IMR-90 (cell line): ENCODE results near the gene NR1H4. TPM values are rescaled to one million over a fixed set of nuclear protein-coding genes. Genes with fewer than 3 reads are reported as not detected.

Experiments used
- ATAC-seq: fragments of 200-7000 bp; cut with Tn5 transposase; 2 replicates; pipeline ENCODE4 v1.9.1; 2020; ENCODE audit warnings: low read depth, mild to moderate bottlenecking, moderate library complexity
- BruUV-seq: library from RNA; stranded (reverse); fragments of 400-500 nt; replicated peaks from 2 replicates; lab custom pipeline; 2021; lab: Mats Ljungman, UMichigan
- CTCF ChIA-PET: fragments of 300-600 bp; formaldehyde crosslinking; extraction: SDS; loops from one replicate; lab custom pipeline; 2021; ENCODE audit warnings: antibody characterized with exemption; lab: Yijun Ruan, JAX
- POLR2A ChIA-PET: fragments of 300-600 bp; sonication (Branson Sonifier 250); formaldehyde crosslinking; loops from one replicate; lab custom pipeline; 2022; ENCODE audit warnings: antibody characterized with exemption; ENCODE audit not compliant: unreplicated experiment; lab: Charles Lee
- DNase-seq: peaks from one replicate; pipeline ENCODE4 v3.0.0; 2013
- H2AFZ ChIP-seq: replicated peaks from 2 replicates; pipeline ENCODE3; 2013; ENCODE audit warnings: low read length, mild to moderate bottlenecking; ENCODE audit not compliant: poor library complexity
- H2AK5ac ChIP-seq: 2 replicates; pipeline ENCODE4 v1.6.1; 2013; ENCODE audit warnings: low read depth, low read length, inconsistent platforms
- H2AK9ac ChIP-seq: replicated peaks from 2 replicates; pipeline ENCODE3; 2013; ENCODE audit warnings: mild to moderate bottlenecking, low read depth, low read length, moderate library complexity; ENCODE audit not compliant: poor library complexity
- H2BK120ac ChIP-seq: 2 replicates; pipeline ENCODE4 v1.6.1; 2013; ENCODE audit warnings: low read depth, low read length, inconsistent platforms
- H2BK15ac ChIP-seq: 3 replicates; pipeline ENCODE4 v1.6.1; 2013; ENCODE audit warnings: low read depth, low read length, inconsistent platforms
- H2BK20ac ChIP-seq: 2 replicates; pipeline ENCODE4 v1.6.1; 2013; ENCODE audit warnings: low read depth, mild to moderate bottlenecking, inconsistent platforms, low read length, moderate library complexity
- H2BK5ac ChIP-seq: 2 replicates; pipeline ENCODE4 v1.6.1; 2013; ENCODE audit warnings: mild to moderate bottlenecking, low read depth, low read length, inconsistent platforms; ENCODE audit not compliant: poor library complexity, severe bottlenecking
- H3K14ac ChIP-seq: replicated peaks from 2 replicates; pipeline ENCODE4 v1.6.1; 2013; ENCODE audit warnings: low read depth, low read length, inconsistent platforms
- H3K18ac ChIP-seq: 2 replicates; pipeline ENCODE4 v1.6.1; 2013; ENCODE audit warnings: low read depth, low read length, control low read depth
- H3K23ac ChIP-seq: 2 replicates; pipeline ENCODE4 v1.6.1; 2013; ENCODE audit warnings: low read depth, low read length, inconsistent platforms
- H3K27ac ChIP-seq: 2 replicates; pipeline ENCODE4 v1.5.1; 2013; ENCODE audit warnings: mild to moderate bottlenecking, control low read depth, low read length; ENCODE audit not compliant: insufficient read depth
- H3K27me3 ChIP-seq: 2 replicates; pipeline ENCODE4 v1.6.1; 2013; ENCODE audit warnings: low read length; ENCODE audit not compliant: control insufficient read depth, insufficient read depth
- H3K36me3 ChIP-seq: 2 replicates; pipeline ENCODE4 v1.6.1; 2013; ENCODE audit warnings: low read length, mixed read lengths; ENCODE audit not compliant: control insufficient read depth, insufficient read depth
- H3K4ac ChIP-seq: 2 replicates; pipeline ENCODE4 v1.6.1; 2013; ENCODE audit warnings: low read depth, low read length, inconsistent platforms
- H3K4me1 ChIP-seq: 2 replicates; pipeline ENCODE4 v1.6.1; 2013; ENCODE audit warnings: low read length, mixed read lengths; ENCODE audit not compliant: control insufficient read depth, insufficient read depth
- H3K4me2 ChIP-seq: 2 replicates; pipeline ENCODE4 v1.6.1; 2013; ENCODE audit warnings: low read depth, mild to moderate bottlenecking, control low read depth, low read length, moderate library complexity
- H3K4me3 ChIP-seq: 2 replicates; pipeline ENCODE4 v1.5.1; 2013; ENCODE audit warnings: low read depth, mild to moderate bottlenecking, control low read depth, low read length, moderate library complexity; ENCODE audit not compliant: insufficient read depth
- H3K56ac ChIP-seq: 2 replicates; pipeline ENCODE4 v1.6.1; 2013; ENCODE audit warnings: low read length, inconsistent platforms; ENCODE audit not compliant: insufficient read depth; ENCODE audit errors: extremely low read depth
- H3K79me1 ChIP-seq, 2 experiments: 2 replicates each; pipeline ENCODE4 v1.6.1; 2013; ENCODE audit warnings: low read length in 2 of 2, inconsistent platforms in 1 of 2, low read depth in 1 of 2
- H3K9ac ChIP-seq: 2 replicates; pipeline ENCODE4 v1.6.1; 2013; ENCODE audit warnings: low read depth, low read length, control low read depth
- H3K9me1 ChIP-seq: 2 replicates; pipeline ENCODE4 v1.6.1; 2013; ENCODE audit warnings: low read length, inconsistent platforms; ENCODE audit not compliant: insufficient read depth
- H3K9me3 ChIP-seq: 2 replicates; pipeline ENCODE4 v1.6.1; 2013; ENCODE audit warnings: low read length; ENCODE audit not compliant: control insufficient read depth, insufficient read depth
- H4K20me1 ChIP-seq: 2 replicates; pipeline ENCODE4 v1.6.1; 2013; ENCODE audit warnings: low read length, inconsistent platforms; ENCODE audit not compliant: insufficient read depth
- H4K5ac ChIP-seq: 2 replicates; pipeline ENCODE4 v1.6.1; 2013; ENCODE audit warnings: mild to moderate bottlenecking, low read depth, low read length, control low read depth
- H4K8ac ChIP-seq, 2 experiments: 2 replicates each; pipeline ENCODE4 v1.6.1; 2013; ENCODE audit warnings: low read depth in 2 of 2, low read length in 2 of 2, control low read depth in 1 of 2, inconsistent platforms in 1 of 2
- H4K91ac ChIP-seq: 2 replicates; pipeline ENCODE4 v1.6.1; 2013; ENCODE audit warnings: low read depth, low read length, inconsistent platforms; ENCODE audit not compliant: insufficient read depth
- CEBPB ChIP-seq: IDR thresholded peaks from 2 replicates; pipeline ENCODE4 v1.6.1; 2012; ENCODE audit warnings: low read depth, low read length, improper control_type of control experiment
- CHD1 ChIP-seq: IDR thresholded peaks from 2 replicates; pipeline ENCODE4 v1.6.1; 2012; ENCODE audit warnings: low read depth, low read length, improper control_type of control experiment
- FOS ChIP-seq: fragments of 150-350 bp; IDR thresholded peaks from 2 replicates; pipeline ENCODE4 v1.6.1; 2016; ENCODE audit warnings: low read depth, low read length
- MAFK ChIP-seq: IDR thresholded peaks from 2 replicates; pipeline ENCODE4 v1.6.1; 2012; ENCODE audit warnings: low read depth, low read length, improper control_type of control experiment
- MXI1 ChIP-seq: IDR thresholded peaks from 2 replicates; pipeline ENCODE4 v1.6.1; 2012; ENCODE audit warnings: low read depth, mild to moderate bottlenecking, low read length, moderate library complexity, borderline replicate concordance
- RAD21 ChIP-seq: IDR thresholded peaks from 2 replicates; pipeline ENCODE4 v1.6.1; 2012; ENCODE audit warnings: low read length, improper control_type of control experiment
- WGBS, 2 experiments: methylation state at CpG; one replicate each; pipeline versions ENCODE4 v1.1.5 to v1.1.7; 2013; ENCODE audit warnings: missing lambda C conversion rate in 2 of 2; ENCODE audit not compliant: insufficient read length in 1 of 2; ENCODE audit errors: extremely low coverage in 2 of 2; 5-methylcytosine and 5-hydroxymethylcytosine counted together
- dilution Hi-C: fragments of 300-500 bp; cut with HindIII; formaldehyde crosslinking; loops from one replicate; pipeline ENCODE4 v1.14.3; 2018; ENCODE audit warnings: low sequenced_read_pairs; ENCODE audit not compliant: unreplicated experiment
- in situ Hi-C: fragments of 300-500 bp; cut with MboI; formaldehyde crosslinking; loops from 3 replicates; pipeline ENCODE4 v1.14.3; 2019; ENCODE audit warnings: low sequenced_read_pairs, inconsistent platforms, mixed read lengths
- intact Hi-C: fragments of 100-400 bp; cut with micrococcal nuclease; formaldehyde crosslinking; loops from 2 replicates; pipeline ENCODE4 v1.10.0; 2022
- polyA plus RNA-seq, 3 experiments: library from polyadenylated mRNA; depleted of rRNA; stranded (reverse); fragments of >200 nt; gene quantifications; 2 replicates each; pipeline ENCODE4 v1.2.3, GENCODE V29; 2012; ENCODE audit warnings: low replicate concordance in 1 of 3
- total RNA-seq: library from RNA; depleted of rRNA; stranded (reverse); fragments of >200 nt; gene quantifications from 2 replicates; pipeline ENCODE4 v1.2.3, GENCODE V29; 2012

NR1H4 gene
- total and polyA plus RNA-seq, 2 of the 4 experiments (the other 2 are of a cell fraction), result not detected

GRCh38 chr12:100520048-100520769 is 46.5 kb downstream of the NR1H4 start:
- Histone ChIP-seq H3K14ac (no peak overlapping the region), H3K4me2 (no peak overlapping the region), H3K18ac (no peak overlapping the region), H2AK9ac (no peak overlapping the region), H4K5ac (no peak overlapping the region), H3K4ac (no peak overlapping the region), H3K4me1 (no peaks in the 10 kb centered on the region), H3K23ac (no peak overlapping the region), H4K91ac (no peak overlapping the region), H3K27me3 (no peaks in the 10 kb centered on the region), H4K8ac (no peak overlapping the region), H3K27ac (no peak overlapping the region), H3K9me1 (no peaks in the 10 kb centered on the region), H2BK120ac (no peak overlapping the region), H2AK5ac (no peak overlapping the region), H4K20me1 (no peaks in the 10 kb centered on the region), H3K56ac (no peak overlapping the region), H3K9me3 (no peaks in the 10 kb centered on the region), H3K4me3 (no peak overlapping the region), H2BK15ac (no peak overlapping the region), H2BK20ac (no peak overlapping the region), H2BK5ac (no peak overlapping the region), H3K9ac (no peak overlapping the region), H3K79me1 (no peaks in the 10 kb centered on the region), H2AFZ (no peak overlapping the region), H3K36me3 (no peaks in the 10 kb centered on the region)
- no peak for DNase-seq
- ChIA-PET CTCF (interaction anchor here (0.7 kb wide), 1 partner anchor 142 kb away, joined by 3 read pairs; no protein-coding TSS in a partner anchor), POLR2A (no interaction called here)
- TF ChIP-seq CEBPB (no peak), FOS (no peak), RAD21 (no peak), MAFK (no peak), CHD1 (no peak), MXI1 (no peak)
- dilution Hi-C loops, result no loop called here
- no CpG with 5 or more reads among the region's 10 CpGs for WGBS, 2 experiments
- in situ Hi-C loops, result no loop called here
- BruUV-seq, result no TSS peak
- intact Hi-C loops, result no loop called here
- ATAC-seq, result no peak
